T-helper 2 cell treated with Interferon-gamma antibody and Interleukin-4, amounts not matched to agents 100 ng/mL and 5 ng/mL, for 36 hours (primary cell): ENCODE data around the gene MYO1A. TPM values are rescaled to one million over a fixed set of nuclear protein-coding genes. Genes with fewer than 3 reads are reported as not detected.
"Not testable (repeated sequence)": the region's sequence is repeated elsewhere in the genome, so short reads cannot be mapped to it uniquely, and the experiment has no call there.

ENCODE experiments used
- intact Hi-C: fragments of 100-400 bp; cut with micrococcal nuclease; formaldehyde crosslinking; loops from one replicate; pipeline ENCODE4 v1.15.1; 2023
- total RNA-seq: library from RNA; stranded (reverse); gene quantifications from 2 replicates; pipeline ENCODE4 v1.2.3, GENCODE V29; 2022

The MYO1A gene
- total RNA-seq, 1 donor from 2014 or later = 1.2 TPM

DNA sequence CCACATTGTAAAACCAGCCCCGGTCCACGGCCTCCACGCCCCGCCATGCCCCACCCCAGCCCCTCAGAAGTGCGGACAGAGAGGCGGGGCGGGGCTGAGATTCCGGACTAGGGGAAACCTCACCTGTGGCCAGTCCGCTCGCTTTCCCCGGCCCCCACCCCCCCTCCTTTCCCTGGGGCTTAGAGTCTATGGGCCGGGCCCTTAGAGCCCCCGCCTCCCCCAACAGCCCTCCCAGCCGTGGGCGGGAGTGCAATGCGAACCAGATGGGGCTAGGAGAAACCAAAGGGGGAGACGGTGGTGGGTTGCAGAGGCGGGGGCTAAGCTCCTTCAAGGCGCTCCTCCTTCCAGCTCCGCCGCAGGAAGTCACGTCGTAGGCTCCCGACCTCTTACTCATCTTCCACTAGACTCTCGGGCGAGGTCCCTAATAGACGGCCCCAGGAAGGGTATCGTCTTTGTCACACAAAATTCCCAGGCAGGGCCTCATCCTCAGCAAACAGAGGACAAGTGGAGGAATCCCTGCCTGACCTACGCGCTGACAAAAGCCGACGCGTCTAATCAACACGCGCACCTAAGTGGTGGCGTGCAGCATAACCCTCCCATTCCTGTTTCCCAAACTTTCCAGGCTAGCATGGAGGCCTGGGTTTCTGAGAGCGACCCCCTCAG, 37.9 kb upstream of the MYO1A start:
- intact Hi-C loops = loop anchor here (1.0 to 5.0 kb wide), 7 partner anchors 10 to 664 kb away; partner anchors contain the start of genes BAZ2A, CDK4, MBD6 and NACA

- intact Hi-C loops = loop anchor here (5.0 kb wide), 2 partner anchors 360 to 455 kb away; partner anchors contain the start of genes BAZ2A and NACA
Measured at GRCh38 chr12:57087010-57087690, 37.2 kb upstream of the MYO1A start.

DNA sequence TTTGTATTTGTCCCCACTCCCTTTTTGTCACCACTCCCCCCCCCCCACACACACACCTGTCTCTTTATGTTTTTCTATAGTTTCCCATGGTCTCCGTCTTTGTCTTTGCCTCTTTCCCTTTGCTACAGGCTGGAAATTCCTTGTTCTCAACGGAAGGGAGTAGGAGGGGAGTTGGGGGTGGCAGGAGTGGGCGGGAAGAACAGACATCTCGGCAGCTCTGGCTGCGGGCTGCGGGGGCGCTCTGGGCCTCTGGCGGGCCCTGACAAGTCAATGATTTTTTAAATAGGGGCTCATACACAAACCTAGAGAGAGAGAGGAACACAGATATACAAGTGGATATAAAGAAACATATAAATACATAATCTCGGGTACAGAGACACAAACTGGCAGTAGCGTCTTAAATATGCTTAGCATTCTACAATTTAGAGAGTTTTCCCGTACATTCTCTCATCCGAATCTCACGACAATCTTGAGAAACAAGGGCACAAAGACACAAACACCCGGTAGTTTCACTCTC, 36.6 kb upstream of the MYO1A start:
- intact Hi-C loops = loop anchor here (1.0 to 5.0 kb wide), 3 partner anchors 17 to 454 kb away; partner anchors contain the start of genes BAZ2A and NACA

GRCh38 chr12:57085999-57086492, 36.1 kb upstream of the MYO1A start:
- intact Hi-C loops = loop anchor here (1.0 to 5.0 kb wide), 3 partner anchors 17 to 454 kb away; partner anchors contain the start of genes BAZ2A and NACA

DNA sequence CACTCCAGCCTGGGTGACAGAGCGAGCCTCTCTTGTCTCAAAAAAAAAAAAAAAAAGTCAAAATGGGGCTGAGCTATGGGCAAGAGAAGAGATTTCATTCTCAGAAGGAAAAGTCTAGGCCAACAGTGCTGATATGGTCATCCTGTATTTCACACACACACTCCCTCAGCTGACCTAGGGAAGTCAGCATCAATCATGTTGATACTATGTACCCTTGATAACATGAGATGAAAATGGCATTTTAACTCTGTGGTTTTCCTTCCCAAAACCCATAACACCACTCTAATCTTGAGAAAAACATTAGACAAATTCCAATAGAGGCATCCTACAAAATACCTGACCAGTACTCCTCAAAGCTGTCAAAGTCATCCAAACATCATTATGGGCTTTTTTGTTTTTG, 30.9 kb upstream of the MYO1A start:
- intact Hi-C loops = no loop called here

GRCh38 chr12:57079821-57080220, 29.9 kb upstream of the MYO1A start:
- intact Hi-C loops = no loop called here

- intact Hi-C loops = loop anchor here (1.0 kb wide), 5 partner anchors 9 to 394 kb away; partner anchors contain the start of gene STAT6
Measured at GRCh38 chr12:57078519-57079404, 28.8 kb upstream of the MYO1A start, which contains the start of gene NEMP1. TSS of gene NEMP1 (minus strand) at chr12:57078791. CDS start at chr12:57078745, 46 bp downstream.

GRCh38 chr12:57073566-57074450, 23.9 kb upstream of the MYO1A start:
- intact Hi-C loops = not testable (repeated sequence)

- intact Hi-C loops = no loop called here
Measured at GRCh38 chr12:57072661-57073060, 22.7 kb upstream of the MYO1A start.

DNA sequence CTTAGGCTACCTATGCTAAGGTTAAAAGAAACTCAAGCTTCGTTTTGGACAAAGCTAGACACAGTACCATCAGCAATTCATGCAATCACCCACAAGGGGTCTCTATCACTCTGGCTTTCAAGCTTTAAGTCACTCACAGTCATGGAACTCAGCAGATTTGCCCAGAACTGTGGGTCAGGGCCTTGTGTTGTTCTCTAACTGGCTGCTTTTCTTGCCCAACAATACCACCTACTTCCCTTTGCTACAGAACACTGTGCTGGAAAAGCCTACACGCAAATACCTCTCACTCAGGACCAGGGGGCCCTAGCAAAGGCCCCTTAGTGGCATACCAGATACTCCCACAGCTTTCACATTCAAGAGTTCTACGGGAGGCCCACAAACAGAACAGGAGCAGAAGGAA, 19.6 kb upstream of the MYO1A start:
- intact Hi-C loops = loop anchor here (1.0 kb wide), 5 partner anchors 9 to 114 kb away; partner anchors contain the start of gene NEMP1

DNA sequence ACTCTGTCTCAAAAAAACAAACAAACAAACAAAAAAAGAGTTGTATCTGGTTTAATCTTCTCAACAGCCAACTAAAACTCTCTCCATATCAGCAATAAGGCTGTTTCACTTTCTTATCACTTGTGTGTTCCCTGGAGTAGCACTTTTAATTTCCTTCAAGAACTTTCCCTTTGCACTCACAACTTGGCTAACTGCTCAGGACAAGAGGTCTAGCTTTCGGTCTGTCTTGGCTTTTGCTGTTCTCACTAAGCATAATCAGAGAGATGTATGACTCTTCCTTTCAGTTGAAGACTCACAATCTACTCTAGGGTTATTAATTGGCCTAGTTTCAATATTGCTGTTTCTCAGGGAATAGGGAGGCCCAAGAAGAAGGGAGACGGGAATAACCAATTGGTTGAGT, 16.3 kb upstream of the MYO1A start:
- intact Hi-C loops = no loop called here

- intact Hi-C loops = loop anchor here (1.0 to 5.0 kb wide), 4 partner anchors 14 to 312 kb away; partner anchors contain the start of genes NEMP1 and PRIM1
Measured at GRCh38 chr12:57063991-57064685, 14.2 kb upstream of the MYO1A start.

GRCh38 chr12:57058454-57058853, 8.5 kb upstream of the MYO1A start:
- intact Hi-C loops = no loop called here

- intact Hi-C loops = no loop called here
Measured at GRCh38 chr12:57057067-57057751, 7.3 kb upstream of the MYO1A start.

GRCh38 chr12:57055824-57056223, 5.9 kb upstream of the MYO1A start:
- intact Hi-C loops = no loop called here

DNA sequence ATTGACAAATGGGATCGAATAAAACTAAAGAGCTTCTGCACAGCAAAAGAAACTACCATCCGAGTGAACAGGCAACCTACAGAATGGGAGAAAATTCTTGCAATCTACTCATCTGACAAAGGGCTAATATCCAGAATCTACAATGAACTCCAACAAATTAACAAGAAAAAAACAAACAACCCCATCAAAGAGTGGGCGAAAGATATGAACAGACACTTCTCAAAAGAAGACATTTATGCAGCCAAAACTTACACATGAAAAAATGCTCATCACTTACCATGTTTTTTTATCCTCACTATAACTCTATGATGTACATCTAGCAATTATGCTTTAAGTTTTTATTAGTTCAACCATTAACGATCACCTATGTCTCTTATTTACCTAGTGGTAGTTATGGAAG, 4.0 kb upstream of the MYO1A start:
- intact Hi-C loops = not testable (repeated sequence)

DNA sequence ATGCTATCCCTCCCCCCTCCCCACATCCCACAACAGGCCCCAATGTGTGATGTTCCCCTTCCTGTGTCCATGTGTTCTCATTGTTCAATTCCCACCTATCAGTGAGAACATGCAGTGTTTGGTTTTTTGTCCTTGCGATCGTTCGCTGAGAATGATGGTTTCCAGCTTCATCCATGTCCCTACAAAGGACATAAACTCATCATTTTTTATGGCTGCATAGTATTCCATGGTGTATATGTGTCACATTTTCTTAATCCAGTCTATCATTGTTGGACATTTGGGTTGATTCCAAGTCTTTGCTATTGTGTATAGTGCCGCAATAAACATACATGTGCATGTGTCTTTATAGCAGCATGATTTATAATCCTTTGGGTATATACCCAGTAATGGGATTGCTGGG, 3.2 kb upstream of the MYO1A start:
- intact Hi-C loops = not testable (repeated sequence)

GRCh38 chr12:57051011-57051410, 1.1 kb upstream of the MYO1A start:
- intact Hi-C loops = no loop called here

DNA sequence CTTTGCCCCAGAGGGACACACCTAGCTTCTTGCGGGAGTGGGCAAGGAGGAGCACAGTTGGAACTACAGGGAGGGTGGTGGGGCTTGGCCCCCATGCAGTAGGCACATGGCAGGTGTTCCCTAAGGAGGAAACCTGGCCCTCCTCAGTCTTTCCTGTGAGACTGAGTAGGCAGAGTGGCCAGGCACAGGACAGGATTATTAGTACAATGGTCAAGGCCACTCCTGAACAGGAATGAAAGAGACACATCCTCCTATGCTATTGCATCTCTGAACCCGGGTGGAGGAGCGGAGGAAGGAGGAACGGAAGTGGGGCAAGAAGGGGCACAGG, 846 bp downstream of the MYO1A start:
- intact Hi-C loops = no loop called here
